OCI-LY3 (cell line): ENCODE measurements around the gene TTC16.

ENCODE experiments used
- H2AFZ ChIP-seq: fragments of 200-600, 300-600 bp; shearing (Covaris generic); 2 replicates; pipeline ENCODE4 v1.6.0; 2014; ENCODE audit warnings: antibody characterized with exemption, low read depth, low read length
- H3K27ac ChIP-seq: fragments of 200-600, 300-600 bp; sonication (generic); 2 replicates; pipeline ENCODE4 v1.5.1; 2014; ENCODE audit warnings: mild to moderate bottlenecking, low read length, moderate library complexity, mixed read lengths
- H3K27me3 ChIP-seq: fragments of 200-600, 300-600 bp; sonication (generic); 2 replicates; pipeline ENCODE4 v1.6.1; 2014; ENCODE audit warnings: low read depth, low read length, mixed read lengths
- H3K36me3 ChIP-seq: fragments of 200-600, 300-600 bp; sonication (generic); replicated peaks from 2 replicates; pipeline ENCODE3; 2014; ENCODE audit warnings: low read depth, low read length, mixed read lengths
- H3K4me1 ChIP-seq: fragments of 300-600, 200-600 bp; sonication (generic); 2 replicates; pipeline ENCODE4 v1.6.1; 2014; ENCODE audit warnings: low read length, mixed read lengths
- H3K4me2 ChIP-seq: fragments of 200-600, 300-600 bp; sonication (generic); 2 replicates; pipeline ENCODE4 v1.6.1; 2014; ENCODE audit warnings: low read length, mixed read lengths
- H3K4me3 ChIP-seq: fragments of 300-600, 200-600 bp; sonication (generic); 2 replicates; pipeline ENCODE4 v1.5.1; 2014; ENCODE audit warnings: antibody characterized with exemption, mild to moderate bottlenecking, low read length, moderate library complexity
- H3K79me2 ChIP-seq: fragments of 300-600, 200-600 bp; shearing (Covaris generic); 2 replicates; pipeline ENCODE4 v1.6.1; 2014; ENCODE audit warnings: mild to moderate bottlenecking, low read length, mixed read lengths
- H3K9ac ChIP-seq: fragments of 300-600, 200-600 bp; shearing (Covaris generic); 2 replicates; pipeline ENCODE4 v1.6.0; 2014; ENCODE audit warnings: mild to moderate bottlenecking, low read length, moderate library complexity
- H3K9me3 ChIP-seq: fragments of 200-600, 300-600 bp; shearing (Covaris generic); 2 replicates; pipeline ENCODE4 v1.6.1; 2014; ENCODE audit warnings: low read length, mixed read lengths; ENCODE audit not compliant: insufficient read depth
- H4K20me1 ChIP-seq: fragments of 200-600, 300-600 bp; sonication (generic); 2 replicates; pipeline ENCODE4 v1.6.1; 2016; ENCODE audit warnings: low read length, mixed read lengths; ENCODE audit not compliant: insufficient read depth
- EZH2phosphoT487 ChIP-seq: fragments of 200-600 bp; shearing (Covaris generic); IDR thresholded peaks from 2 replicates; pipeline ENCODE4 v1.6.1; 2018; ENCODE audit warnings: antibody characterized with exemption, mixed run types, low read depth
- TF ChIP-seq, protein P1 (sequence below): fragments of 200-600, 300-600 bp; sonication (generic); IDR thresholded peaks from 2 replicates; pipeline ENCODE4 v1.5.1; 2014; ENCODE audit warnings: antibody characterized with exemption, low read length, low read depth

The TTC16 gene

DNA sequence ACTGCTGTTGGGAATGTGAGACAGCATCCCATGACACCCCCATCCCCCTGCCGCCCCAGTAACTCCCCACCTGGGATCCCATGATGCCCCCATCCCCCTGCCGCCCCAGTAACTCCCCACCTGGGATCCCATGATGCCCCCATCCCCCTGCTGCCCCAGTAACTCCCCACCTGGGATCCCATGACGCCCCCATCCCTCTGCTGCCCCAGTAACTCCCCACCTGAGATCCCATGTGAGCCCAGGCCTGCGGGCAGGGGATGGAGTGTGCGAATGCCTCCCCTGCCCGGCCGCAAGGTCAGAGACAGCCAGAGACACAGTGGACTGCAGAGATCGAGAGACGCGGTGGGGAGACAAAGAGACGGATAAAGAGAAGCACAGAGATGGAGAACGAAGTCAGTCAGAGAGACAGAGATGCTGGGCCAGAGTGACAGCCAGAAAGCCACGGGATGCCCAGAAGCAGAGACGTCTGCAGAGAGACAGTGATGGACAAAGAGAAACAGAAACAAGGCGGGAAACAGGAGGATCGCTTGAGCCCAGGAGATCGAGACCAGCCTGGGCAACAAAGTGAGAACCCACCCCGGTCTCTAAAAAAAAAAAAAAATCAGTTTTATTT, 61.6 kb downstream of the TTC16 start:
- peaks cover 26% of the 10 kb centered on the region for H3K4me1 ChIP-seq
- H3K79me2 ChIP-seq, result peaks cover 39% of the 10 kb centered on the region
- TF ChIP-seq, protein P1, sequence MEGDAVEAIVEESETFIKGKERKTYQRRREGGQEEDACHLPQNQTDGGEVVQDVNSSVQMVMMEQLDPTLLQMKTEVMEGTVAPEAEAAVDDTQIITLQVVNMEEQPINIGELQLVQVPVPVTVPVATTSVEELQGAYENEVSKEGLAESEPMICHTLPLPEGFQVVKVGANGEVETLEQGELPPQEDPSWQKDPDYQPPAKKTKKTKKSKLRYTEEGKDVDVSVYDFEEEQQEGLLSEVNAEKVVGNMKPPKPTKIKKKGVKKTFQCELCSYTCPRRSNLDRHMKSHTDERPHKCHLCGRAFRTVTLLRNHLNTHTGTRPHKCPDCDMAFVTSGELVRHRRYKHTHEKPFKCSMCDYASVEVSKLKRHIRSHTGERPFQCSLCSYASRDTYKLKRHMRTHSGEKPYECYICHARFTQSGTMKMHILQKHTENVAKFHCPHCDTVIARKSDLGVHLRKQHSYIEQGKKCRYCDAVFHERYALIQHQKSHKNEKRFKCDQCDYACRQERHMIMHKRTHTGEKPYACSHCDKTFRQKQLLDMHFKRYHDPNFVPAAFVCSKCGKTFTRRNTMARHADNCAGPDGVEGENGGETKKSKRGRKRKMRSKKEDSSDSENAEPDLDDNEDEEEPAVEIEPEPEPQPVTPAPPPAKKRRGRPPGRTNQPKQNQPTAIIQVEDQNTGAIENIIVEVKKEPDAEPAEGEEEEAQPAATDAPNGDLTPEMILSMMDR, result no peak
- peak overlapping the region; percentile 98 for H3K4me2 ChIP-seq
- H4K20me1 ChIP-seq, result peaks cover 24% of the 10 kb centered on the region
- peak overlapping the region; percentile 98 for H3K27ac ChIP-seq
- H2AFZ ChIP-seq, result no peak overlapping the region
- H3K9me3 ChIP-seq, result no peaks in the 10 kb centered on the region
- peak overlapping the region; percentile 85 for H3K4me3 ChIP-seq
- peak overlapping the region; percentile 92 for H3K9ac ChIP-seq
- H3K36me3 ChIP-seq, result peaks cover 25% of the 10 kb centered on the region
- H3K27me3 ChIP-seq, result no peaks in the 10 kb centered on the region

- Histone ChIP-seq H3K4me2 (peak within 1 kb of the TSS; percentile 98), H3K27me3 (no peaks in the 10 kb centered on the region), H2AFZ (no peak within 1 kb of the TSS), H3K4me1 (peaks cover 36% of the 10 kb centered on the region), H3K27ac (peak within 1 kb of the TSS; percentile 98), H3K79me2 (peaks cover 39% of the 10 kb centered on the region), H3K9ac (peak within 1 kb of the TSS; percentile 92), H3K36me3 (peaks cover 16% of the 10 kb centered on the region), H4K20me1 (peaks cover 16% of the 10 kb centered on the region), H3K9me3 (no peaks in the 10 kb centered on the region), H3K4me3 (peak within 1 kb of the TSS; percentile 85)
- no peak for TF ChIP-seq EZH2phosphoT487
- TF ChIP-seq, protein P1, result no peak
These were observed 62.6 kb downstream of the TTC16 start, which contains the start of gene SH2D3C for GRCh38 chr9:127778280-127779135. TSS of gene SH2D3C (minus strand) at chr9:127778666. CDS start at chr9:127778627, 39 bp downstream.

- Histone ChIP-seq H2AFZ (no peak overlapping the region), H3K4me3 (peak overlapping the region; percentile 85), H3K9me3 (no peaks in the 10 kb centered on the region), H4K20me1 (peaks cover 9% of the 10 kb centered on the region), H3K36me3 (peaks cover 11% of the 10 kb centered on the region), H3K4me1 (peaks cover 41% of the 10 kb centered on the region), H3K27me3 (no peaks in the 10 kb centered on the region), H3K27ac (peak overlapping the region; percentile 98), H3K4me2 (peak overlapping the region; percentile 98), H3K9ac (peak overlapping the region; percentile 92), H3K79me2 (peaks cover 34% of the 10 kb centered on the region)
- TF ChIP-seq EZH2phosphoT487, result no peak
- TF ChIP-seq, protein P1, result no peak
These were observed 63.5 kb downstream of the TTC16 start for GRCh38 chr9:127779136-127779981.
